DMS153 treated with DMSO at 0.1 percent for 48 hours (cell line): ENCODE results near the gene TMTC1.

Experiments used
- DNase-seq: peaks from one replicate; lab custom pipeline; 2025; ENCODE audit not compliant: unreplicated experiment; lab: John Stamatoyannopoulos, UW

The TMTC1 gene

DNA sequence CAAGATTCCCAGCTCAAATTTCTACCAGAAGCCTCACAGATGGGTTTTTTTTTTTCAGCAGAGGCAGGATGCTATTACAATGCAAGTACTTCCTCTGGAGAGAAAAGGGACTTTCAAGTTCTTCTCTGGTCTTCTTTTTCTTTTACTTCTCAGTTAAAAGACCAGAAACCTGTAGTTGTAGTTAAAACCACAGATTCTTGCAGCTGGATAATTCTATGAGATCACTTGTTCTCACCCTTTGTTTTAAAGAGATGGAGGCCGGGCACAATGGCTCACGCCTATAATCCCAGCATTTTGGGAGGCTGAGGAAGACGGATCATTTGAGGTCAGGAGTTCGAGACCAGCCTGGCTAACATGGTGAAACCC is 238.7 kb downstream of the TMTC1 start:
- no peak for DNase-seq

DNA sequence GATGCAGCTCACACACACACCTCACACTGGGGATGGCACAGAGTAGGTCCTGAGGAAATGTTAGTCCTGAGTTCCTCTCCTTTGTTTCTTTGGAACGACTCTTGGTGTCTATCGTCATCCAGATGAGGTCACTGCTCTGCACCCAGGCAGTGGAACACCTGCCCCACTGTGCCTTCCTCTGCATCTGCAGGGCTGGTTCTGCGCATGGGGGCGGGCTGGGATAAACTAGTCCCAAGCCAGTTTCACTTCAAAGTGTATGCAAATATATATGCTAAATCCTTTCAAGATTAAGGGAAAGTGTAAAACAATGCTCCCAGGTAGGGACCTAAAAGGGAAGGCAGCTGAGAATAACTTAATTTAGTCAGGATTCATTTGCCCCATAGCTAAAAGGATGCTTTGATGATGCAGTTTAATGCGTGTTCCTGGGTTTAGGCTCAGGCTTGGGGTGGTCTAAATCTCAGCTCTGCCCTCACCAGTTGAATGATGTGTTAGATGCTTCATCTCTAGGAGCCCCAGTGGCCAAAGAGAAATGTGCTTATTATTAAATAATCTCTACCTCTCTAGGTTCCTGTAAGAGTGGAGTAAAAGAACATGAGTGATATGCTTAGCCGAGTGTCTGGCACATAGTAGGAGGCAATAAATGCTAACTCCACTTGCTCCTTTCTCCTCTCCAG is 239.2 kb downstream of the TMTC1 start:
- DNase-seq = no peak

DNA sequence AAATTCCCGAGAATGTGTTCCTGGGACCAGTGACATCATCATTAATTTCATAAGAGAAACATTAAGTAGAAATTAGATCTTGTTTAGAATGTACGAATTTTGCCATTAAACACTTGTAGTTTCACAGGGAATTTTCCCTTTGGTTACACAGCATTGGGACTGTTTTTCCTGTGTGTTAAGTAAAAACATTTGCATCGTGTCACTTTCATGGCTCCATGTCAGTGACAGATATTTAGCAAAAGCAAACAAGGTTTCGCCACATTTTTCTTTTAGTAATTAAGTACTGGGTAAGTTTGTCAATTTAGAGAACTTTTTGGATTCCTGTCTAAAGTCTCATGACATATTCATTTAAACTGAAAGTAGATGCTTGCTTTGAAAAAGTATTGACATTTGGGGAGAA is 240.7 kb downstream of the TMTC1 start:
- DNase-seq = no peak

- no peak for DNase-seq
Observed at GRCh38 chr12:29537298-29537697, 246.4 kb downstream of the TMTC1 start.

- DNase-seq = no peak
Observed at GRCh38 chr12:29534935-29535334, 248.8 kb downstream of the TMTC1 start.

DNA sequence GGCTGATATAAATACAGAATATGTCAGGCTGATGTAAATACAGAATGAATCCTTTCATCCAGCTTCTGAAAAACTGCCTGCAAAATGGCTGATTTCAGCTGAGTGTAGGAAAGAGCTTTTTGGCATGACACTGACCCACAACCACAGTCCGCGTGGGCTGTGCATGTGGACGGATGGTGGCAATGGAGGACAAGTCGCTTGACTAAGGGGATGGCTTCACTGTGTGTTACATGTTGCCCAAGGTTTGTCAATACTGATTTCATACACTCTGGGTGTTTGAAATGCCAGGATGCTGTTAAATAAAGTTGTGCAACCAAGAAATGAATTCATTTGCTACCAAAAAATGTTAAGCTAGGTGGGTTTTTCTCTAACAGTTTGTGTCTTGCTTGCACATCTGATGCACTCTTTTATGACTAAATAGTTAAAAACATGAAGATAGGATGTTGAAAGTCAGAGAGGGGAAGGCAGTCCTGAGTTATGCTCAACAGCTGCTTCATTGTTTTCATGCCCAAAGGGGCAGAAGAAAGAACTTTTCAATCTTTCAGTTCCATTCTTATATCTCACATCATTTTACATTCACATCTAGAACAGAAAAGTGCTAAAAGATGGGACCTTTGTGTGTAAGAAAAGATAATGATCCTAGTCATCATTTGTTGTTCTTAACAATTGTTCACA is 249.8 kb downstream of the TMTC1 start:
- no peak for DNase-seq

DNA sequence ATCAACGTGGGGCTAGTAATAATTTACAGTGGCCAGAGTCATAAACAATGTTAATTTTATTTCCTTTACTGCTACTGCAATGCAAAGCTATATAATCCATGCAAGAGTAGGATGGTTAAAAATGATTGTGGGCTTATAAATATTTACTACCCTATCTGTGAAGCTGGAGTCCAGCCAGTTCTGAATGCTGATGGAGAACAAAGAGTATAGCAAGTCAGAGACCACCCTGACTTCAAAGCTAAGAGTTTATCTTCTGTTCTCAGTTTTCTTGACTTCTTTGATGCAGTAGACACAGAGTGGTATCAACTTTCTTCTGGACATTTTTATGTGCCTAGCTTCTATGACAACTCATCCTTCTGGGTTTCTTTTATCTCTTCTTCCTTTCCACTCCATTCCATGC is 252.3 kb downstream of the TMTC1 start:
- DNase-seq = no peak

DNA sequence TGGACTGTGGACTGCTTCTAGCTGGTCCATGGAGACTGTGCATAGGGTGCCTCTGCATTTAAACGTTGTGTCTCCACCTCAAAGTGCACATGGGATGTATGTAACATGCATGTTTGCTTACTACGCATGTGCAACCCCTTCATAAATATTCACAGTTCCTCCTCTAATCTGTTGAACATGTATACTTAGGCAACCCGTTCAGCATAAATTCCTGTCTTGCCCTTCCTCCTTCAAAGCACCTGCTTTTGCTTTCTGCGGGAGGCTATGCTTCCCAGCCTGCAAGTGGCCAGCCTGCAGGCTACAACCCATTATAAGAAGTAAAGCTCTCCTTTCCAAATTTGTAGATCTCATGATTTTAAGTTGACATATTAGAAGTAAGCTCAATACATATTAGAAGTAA is 253.3 kb downstream of the TMTC1 start:
- no peak for DNase-seq

DNA sequence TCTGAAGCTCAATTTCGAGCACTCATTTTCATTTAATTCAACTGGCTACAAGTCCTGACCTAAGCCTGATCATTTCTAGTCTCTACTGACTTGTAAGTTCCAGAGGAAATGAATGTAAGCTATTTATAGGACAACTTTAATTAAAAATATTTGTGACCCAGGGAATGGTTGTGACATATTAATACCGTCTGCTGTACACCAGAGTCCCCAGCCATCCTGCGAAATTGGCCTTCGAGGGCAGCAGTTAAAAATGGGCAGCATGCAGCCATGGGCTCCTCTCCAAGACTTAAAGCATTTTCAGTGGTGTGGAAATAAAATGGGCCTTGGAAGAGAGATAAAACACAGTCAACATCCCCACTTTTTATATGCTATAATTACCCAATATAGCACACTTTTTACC is 255.6 kb downstream of the TMTC1 start:
- no peak for DNase-seq

DNA sequence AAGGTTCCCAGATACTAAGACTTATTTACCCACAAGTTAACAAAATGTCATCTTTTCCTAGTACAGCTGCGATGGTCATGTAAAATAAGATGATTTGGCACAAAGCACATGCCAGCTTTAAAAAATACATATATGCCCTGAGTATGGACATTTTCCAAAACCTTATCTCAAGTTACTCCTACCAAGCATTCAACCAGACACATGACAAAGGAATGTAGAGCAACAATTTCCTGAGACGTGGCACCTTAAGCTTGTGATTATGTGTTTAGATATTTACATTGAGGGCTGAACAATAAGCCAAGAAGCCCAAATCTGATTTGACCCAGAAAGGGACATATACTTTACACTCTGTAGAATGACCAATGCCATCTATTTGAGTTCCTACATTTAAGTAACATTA is 261.8 kb downstream of the TMTC1 start:
- no peak for DNase-seq

DNA sequence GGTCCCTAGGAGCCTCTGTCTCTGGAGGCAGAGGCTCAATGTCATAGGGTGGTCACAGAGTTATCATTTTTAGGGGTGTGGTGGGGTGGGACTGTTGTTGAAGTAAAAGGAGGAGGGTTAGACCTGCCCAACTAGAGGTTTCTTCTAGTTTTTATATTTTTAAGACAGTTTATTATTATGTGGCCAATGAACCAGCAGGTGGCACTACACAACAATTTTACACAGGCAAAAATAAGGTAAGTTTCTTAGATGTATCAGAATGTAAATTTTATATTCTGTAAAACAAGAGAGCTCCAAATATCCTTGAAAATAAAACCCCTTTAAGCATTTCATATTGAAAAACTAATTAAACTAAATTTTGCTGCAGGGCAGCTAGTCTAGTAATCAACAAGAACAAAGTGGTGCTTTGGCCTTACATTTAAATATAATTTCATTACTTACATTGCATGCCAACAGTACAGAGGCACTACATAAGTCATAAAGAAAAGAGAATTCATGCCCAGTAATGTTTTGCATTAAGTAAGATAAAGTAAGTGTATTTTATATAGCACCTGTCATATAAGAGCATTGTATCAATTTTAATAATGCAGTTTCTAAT is 264.1 kb downstream of the TMTC1 start:
- DNase-seq = no peak

DNA sequence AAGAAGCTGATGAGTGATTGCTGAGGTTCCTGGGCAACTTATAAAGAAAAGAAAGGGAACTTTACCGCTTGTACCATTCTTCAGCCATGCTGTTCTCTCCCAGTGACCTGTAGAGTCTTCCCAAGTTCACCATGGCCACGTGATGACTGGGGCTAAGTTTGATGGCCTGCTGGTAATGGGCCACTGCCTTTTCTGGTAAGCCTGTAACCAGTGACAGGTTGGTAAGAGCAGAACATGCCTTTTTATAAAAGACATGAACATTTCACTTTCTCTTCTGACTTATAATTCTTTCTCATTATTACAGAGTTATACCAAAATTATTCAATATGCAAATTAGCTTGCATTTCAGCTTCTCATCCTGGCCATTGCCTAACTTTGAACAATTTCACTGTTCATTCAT is 265.3 kb downstream of the TMTC1 start:
- no peak for DNase-seq

GRCh38 chr12:29517264-29517663 is 266.5 kb downstream of the TMTC1 start:
- DNase-seq = no peak

GRCh38 chr12:29516431-29516875 is 267.3 kb downstream of the TMTC1 start:
- DNase-seq = no peak

GRCh38 chr12:29510591-29511185 is 273.1 kb downstream of the TMTC1 start:
- no peak for DNase-seq

GRCh38 chr12:29509503-29509902 is 274.2 kb downstream of the TMTC1 start:
- DNase-seq = no peak

- DNase-seq = no peak
Observed at GRCh38 chr12:29508949-29509348, 274.8 kb downstream of the TMTC1 start.

GRCh38 chr12:29505122-29505521 is 278.6 kb downstream of the TMTC1 start:
- no peak for DNase-seq

DNA sequence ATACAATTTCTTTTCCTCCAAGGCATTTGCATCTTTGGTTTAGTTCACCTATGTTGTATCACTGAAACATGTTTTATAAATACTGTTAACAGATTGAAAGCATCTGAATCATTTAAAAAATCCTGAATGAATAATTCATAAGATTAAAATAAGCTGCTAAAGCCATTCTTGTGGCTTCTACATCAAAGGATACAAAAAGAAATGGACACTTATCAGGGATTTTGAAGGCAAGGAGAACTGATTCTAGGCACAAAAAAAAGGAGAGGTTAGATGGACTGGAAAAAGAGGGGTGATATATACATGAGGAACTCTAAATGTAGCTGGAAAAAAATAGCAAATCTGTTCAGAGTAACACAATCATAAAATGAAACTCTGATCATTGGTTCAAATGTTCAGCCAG is 280.5 kb downstream of the TMTC1 start:
- no peak for DNase-seq

DNA sequence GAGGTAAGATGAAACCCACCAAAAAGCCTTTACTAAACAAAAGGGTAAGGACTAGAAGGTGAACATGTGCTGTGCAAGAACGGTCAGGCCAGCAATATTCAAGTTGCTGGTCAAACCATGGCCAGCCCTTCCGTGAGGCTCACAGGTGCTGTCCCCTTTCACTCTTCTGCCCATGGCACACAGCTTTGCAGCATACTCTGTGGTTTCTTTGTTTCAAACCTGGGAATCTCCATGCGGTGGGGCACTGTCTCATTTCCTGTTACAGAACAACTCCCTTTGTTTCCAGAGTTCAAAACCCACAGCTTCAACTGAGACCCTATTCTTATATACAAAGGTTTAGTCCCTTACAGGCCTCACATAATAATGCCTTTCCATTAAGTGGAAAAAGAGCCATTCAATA is 284.5 kb downstream of the TMTC1 start:
- DNase-seq = no peak

- DNase-seq = no peak
Observed at GRCh38 chr12:29497588-29497987, 286.2 kb downstream of the TMTC1 start, which contains the start of gene OVCH1. Gene OVCH1 (minus strand): TSS chr12:29497686. CDS start chr12:29497686, 0 bp downstream.

- DNase-seq = no peak
Observed at GRCh38 chr12:29492891-29493290, 290.9 kb downstream of the TMTC1 start.
